K562 (cell line): Measurements from ENCODE around the gene SOS1. TPM values are rescaled to one million over a fixed set of nuclear protein-coding genes. Genes with fewer than 3 reads are reported as not detected.

Source experiments
- ATAC-seq: fragments of 200-7000 bp; cut with Tn5 transposase; 3 replicates; pipeline ENCODE4 v1.9.1; 2020; ENCODE audit warnings: moderate library complexity
- BruUV-seq: library from RNA; stranded (reverse); fragments of 400-500 nt; replicated peaks from 2 replicates; lab custom pipeline; 2021; lab: Mats Ljungman, UMichigan
- CTCF ChIA-PET: fragments of 300-600 bp; formaldehyde crosslinking; extraction: SDS; loops from one replicate; lab custom pipeline; 2021; ENCODE audit warnings: low intra/inter-chr PET ratio; lab: Yijun Ruan, JAX
- POLR2A ChIA-PET: fragments of 300-600, 350-650 bp; sonication (Branson Sonifier 250); formaldehyde crosslinking; extraction: SDS; loops from one replicate; lab custom pipeline; 2021; ENCODE audit warnings: antibody characterized with exemption, inconsistent platforms; lab: Yijun Ruan, JAX
- DNase-seq, 4 experiments: peaks; one replicate each; pipeline versions ENCODE4 v3.0.0 to v3.0.0-alpha.2; 2011 to 2018; ENCODE audit warnings: low spot score in 3 of 4, mixed read lengths in 3 of 4; ENCODE audit errors: extremely low read depth in 1 of 4
- FAIRE-seq: peaks from 2 replicates; lab custom pipeline; 2011; peaks lifted over from hg19 to GRCh38; lab: Jason Lieb, UNC
- H2AFZ ChIP-seq: 2 replicates; pipeline ENCODE4 v1.6.0; 2011; ENCODE audit warnings: low read depth, low read length, control low read depth, inconsistent platforms
- H3K27ac ChIP-seq: fragments of 200-600 bp; 3 replicates; pipeline ENCODE4 v1.8.0; 2011; ENCODE audit warnings: low read depth, mild to moderate bottlenecking, control low read depth, inconsistent platforms, low read length, moderate library complexity, mixed read lengths; ENCODE audit errors: extremely low read depth
- H3K27me3 ChIP-seq, 2 experiments: fragments of 300-600 bp in 1 of 2; 2 replicates in 1 of 2; 3 replicates in 1 of 2; pipeline versions ENCODE4 v1.6.0 to v1.8.0; 2011; ENCODE audit warnings: inconsistent platforms in 2 of 2, low read length in 2 of 2, mild to moderate bottlenecking in 1 of 2, mixed read lengths in 1 of 2, moderate library complexity in 1 of 2; ENCODE audit not compliant: control insufficient read depth in 2 of 2, insufficient read depth in 2 of 2
- H3K36me3 ChIP-seq: fragments of 300-600 bp; 3 replicates; pipeline ENCODE4 v1.8.0; 2011; ENCODE audit warnings: mild to moderate bottlenecking, low read length, inconsistent platforms; ENCODE audit not compliant: control insufficient read depth, insufficient read depth
- H3K4me1 ChIP-seq, 2 experiments: fragments of 200-600 bp in 1 of 2; replicated peaks in 1 of 2; 2 replicates in 1 of 2; 3 replicates in 1 of 2; pipeline versions ENCODE4 v1.5.1 to v1.8.0; 2011; ENCODE audit warnings: inconsistent platforms in 2 of 2, low read length in 2 of 2, mild to moderate bottlenecking in 1 of 2, mixed read lengths in 1 of 2, moderate library complexity in 1 of 2; ENCODE audit not compliant: control insufficient read depth in 2 of 2, insufficient read depth in 2 of 2
- H3K4me2 ChIP-seq: 2 replicates; pipeline ENCODE4 v1.6.1; 2011; ENCODE audit warnings: low read length, control low read depth, inconsistent platforms, mixed read lengths; ENCODE audit not compliant: insufficient read depth
- H3K4me3 ChIP-seq: fragments of 200-600 bp; sonication (generic), shearing (Covaris generic); 2 replicates; pipeline ENCODE4 v1.5.1; 2016; ENCODE audit warnings: control low read depth, inconsistent platforms
- H3K79me2 ChIP-seq: fragments of 200-600 bp; 3 replicates; pipeline ENCODE4 v1.8.0; 2011; ENCODE audit warnings: low read length, inconsistent platforms; ENCODE audit not compliant: control insufficient read depth, insufficient read depth
- H3K9ac ChIP-seq, 2 experiments: 2 replicates each; pipeline versions ENCODE4 v1.6.0 to v1.6.1; 2011; ENCODE audit warnings: low read depth in 2 of 2, low read length in 2 of 2, control low read depth in 1 of 2, inconsistent platforms in 1 of 2, mild to moderate bottlenecking in 1 of 2, mixed read lengths in 1 of 2; ENCODE audit not compliant: insufficient read depth in 1 of 2
- H3K9me1 ChIP-seq: one replicate; pipeline ENCODE4 v1.6.0; 2011; ENCODE audit warnings: inconsistent platforms, mild to moderate bottlenecking, low read length, moderate library complexity; ENCODE audit not compliant: control insufficient read depth, insufficient read depth
- H3K9me3 ChIP-seq: replicated peaks from 2 replicates; pipeline ENCODE4 v1.5.1; 2011; ENCODE audit warnings: low read depth, low read length, inconsistent platforms; ENCODE audit not compliant: control insufficient read depth, insufficient read depth
- H4K20me1 ChIP-seq: replicated peaks from 2 replicates; pipeline ENCODE4 v1.6.1; 2011; ENCODE audit warnings: low read length, inconsistent platforms, mixed read lengths; ENCODE audit not compliant: control insufficient read depth, insufficient read depth
- AFF1 ChIP-seq, 2 experiments: fragments of 450-650 bp; IDR thresholded peaks; 2 replicates each; pipeline ENCODE4 v1.6.1; 2018; ENCODE audit warnings: mild to moderate bottlenecking in 2 of 2, low read depth in 1 of 2; ENCODE audit not compliant: partially characterized antibody in 2 of 2
- KAT7 ChIP-seq: sonication (generic); formaldehyde crosslinking; IDR thresholded peaks from 2 replicates; pipeline ENCODE4 v1.8.0; 2022; ENCODE audit warnings: missing genetic modification reagents, mild to moderate bottlenecking, borderline replicate concordance
- PML ChIP-seq: IDR thresholded peaks from 2 replicates; pipeline ENCODE4 v1.6.1; 2012; ENCODE audit warnings: low read length, inconsistent platforms
- TCFL5 ChIP-seq: fragments of 250-450 bp; sonication (Bioruptor Pico); conservative IDR thresholded peaks from 2 replicates; pipeline ENCODE4 v1.6.1; 2021; ENCODE audit warnings: mild to moderate bottlenecking, moderate library complexity, matching md5 sums
- ZC3H8 ChIP-seq: fragments of 450-650 bp; IDR thresholded peaks from 2 replicates; pipeline ENCODE4 v1.6.1; 2017
- WGBS: fragments of 100-300 bp; shearing (Covaris generic); methylation state at CpG from one replicate; pipeline ENCODE4 v1.1.6; 2016; ENCODE audit warnings: low coverage, mixed read lengths; ENCODE audit not compliant: insufficient coverage; ENCODE audit errors: missing lambda C conversion rate; 5-methylcytosine and 5-hydroxymethylcytosine counted together
- in situ Hi-C: fragments of 300-500 bp; cut with MboI; formaldehyde crosslinking; loops from 4 replicates; pipeline ENCODE4 v1.15.0; 2018; ENCODE audit warnings: inconsistent platforms, mixed read lengths
- intact Hi-C: fragments of 100-400 bp; cut with micrococcal nuclease; formaldehyde crosslinking; loops from 2 replicates; pipeline ENCODE4 v1.14.2; 2022
- polyA plus RNA-seq, 8 experiments: library from polyadenylated mRNA; depleted of rRNA in 4 of 8; stranded (reverse) in 5 of 8; unstranded in 3 of 8; fragments of >200 nt; fragmentation: Nextera tagmentation in 2 of 8; fragmentation: Illumina TruSeq in 1 of 8; extraction: Ambion mirVana in 2 of 8; extraction: Trizol in 1 of 8; gene quantifications; 2 replicates each; pipeline versions ENCODE4 v1.2.1 to v1.2.3, GENCODE V29; 2011 to 2014; ENCODE audit warnings: inconsistent platforms in 1 of 8, missing spikeins in 1 of 8
- total RNA-seq, 7 experiments: library from RNA; depleted of rRNA in 6 of 7; stranded (reverse); fragments of >200 nt in 6 of 7; fragmentation: Illumina TruSeq in 2 of 7; extraction: Trizol in 2 of 7; gene quantifications; 2 replicates each; pipeline versions ENCODE4 v1.2.1 to v1.2.3, GENCODE V29; 2011 to 2021; ENCODE audit warnings: low replicate concordance in 1 of 7

SOS1 gene
- total and polyA plus RNA-seq, 9 of the 15 experiments (the other 6 are each of a cell fraction or from before 2014, with no cell fraction given): 2.5 to 27.1 (median 16.3) TPM

GRCh38 chr2:39159283-39159682 lies 38.4 kb upstream of the SOS1 start:
- Histone ChIP-seq H3K27ac (no peak overlapping the region), H3K9me1 (no peaks in the 10 kb centered on the region), H3K79me2 (no peaks in the 10 kb centered on the region), H3K9ac (no peak overlapping the region), H3K4me2 (no peak overlapping the region), H4K20me1 (no peaks in the 10 kb centered on the region), H3K36me3 (no peaks in the 10 kb centered on the region), H3K9me3 (no peaks in the 10 kb centered on the region)
- WGBS: 49% methylated on average over 2 of the region's 2 CpGs
- FAIRE-seq: no peak
- intact Hi-C loops: no loop called here
- in situ Hi-C loops: no loop called here
- POLR2A ChIA-PET: no interaction called here
- DNase-seq: no peak
- no peak for ATAC-seq
- TF ChIP-seq AFF1 (IDR thresholded peaks at IDR 0.05; ENCODE audit: low read depth in 1 of 2, partially characterized antibody in 2 of 2): no peak
- no peak for TF ChIP-seq ZC3H8
- TF ChIP-seq KAT7 (CRISPR knock-in tag): no peak
- TF ChIP-seq PML: no peak
- TF ChIP-seq TCFL5 (CRISPR knock-in tag): no peak
- TF ChIP-seq, all 486 proteins: peak for 0
- H3K4me3 ChIP-seq: no peak overlapping the region
- no TSS peak for BruUV-seq
- peak overlapping the region; percentile 8; the same call in 1 of the 2 replicates for H2AFZ ChIP-seq
- peaks cover 3 to 4% of the 10 kb centered on the region in 2 experiments; a peak in 2 of 5 replicates for H3K4me1 ChIP-seq
- CTCF ChIA-PET: no interaction called here
- H3K27me3 ChIP-seq: no peaks in the 10 kb centered on the region
